SKM-1 treated with dmso at 0.1 percent for 144 hours (cell line): ENCODE data around the gene BICC1.
A peak's percentile ranks its signal among the peaks of the same experiment; 100 is the strongest.

Experiments
- DNase-seq: peaks from one replicate; lab custom pipeline; 2025; ENCODE audit not compliant: unreplicated experiment; lab: John Stamatoyannopoulos, UW

Gene BICC1

GRCh38 chr10:58695022-58695421 is 182.3 kb downstream of the BICC1 start:
- DNase-seq = no peak

- DNase-seq = no peak
These were observed 184.1 kb downstream of the BICC1 start for GRCh38 chr10:58696736-58697135.

GRCh38 chr10:58697691-58698090 is 185.0 kb downstream of the BICC1 start:
- no peak for DNase-seq

GRCh38 chr10:58698777-58699356 is 186.2 kb downstream of the BICC1 start:
- DNase-seq = no peak

- no peak for DNase-seq
These were observed 187.9 kb downstream of the BICC1 start for GRCh38 chr10:58700591-58700990.

- DNase-seq = no peak
These were observed 188.9 kb downstream of the BICC1 start for GRCh38 chr10:58701405-58702135.

GRCh38 chr10:58704226-58704625 is 191.6 kb downstream of the BICC1 start:
- no peak for DNase-seq

GRCh38 chr10:58704671-58705141 is 192.0 kb downstream of the BICC1 start:
- DNase-seq = no peak

- no peak for DNase-seq
These were observed 194.2 kb downstream of the BICC1 start for GRCh38 chr10:58706836-58707235.

- DNase-seq = no peak
These were observed 199.5 kb downstream of the BICC1 start for GRCh38 chr10:58712141-58712540.

- DNase-seq = no peak
These were observed 200.3 kb downstream of the BICC1 start for GRCh38 chr10:58712982-58713381.

- no peak for DNase-seq
These were observed 201.7 kb downstream of the BICC1 start for GRCh38 chr10:58714409-58714808.

GRCh38 chr10:58715061-58715460 is 202.4 kb downstream of the BICC1 start:
- no peak for DNase-seq

GRCh38 chr10:58718596-58718995 is 205.9 kb downstream of the BICC1 start:
- DNase-seq = no peak

- no peak for DNase-seq
These were observed 209.1 kb downstream of the BICC1 start for GRCh38 chr10:58721601-58722281.

- no peak for DNase-seq
These were observed 210.5 kb downstream of the BICC1 start for GRCh38 chr10:58723186-58723585.

GRCh38 chr10:58723966-58724365 is 211.3 kb downstream of the BICC1 start:
- DNase-seq = peak; percentile 5

- DNase-seq = no peak
These were observed 212.1 kb downstream of the BICC1 start for GRCh38 chr10:58724781-58725180.

GRCh38 chr10:58725901-58726300 is 213.2 kb downstream of the BICC1 start:
- DNase-seq = no peak

GRCh38 chr10:58727633-58728032 is 215.0 kb downstream of the BICC1 start:
- DNase-seq = no peak

- no peak for DNase-seq
These were observed 218.6 kb downstream of the BICC1 start for GRCh38 chr10:58731276-58731675.

GRCh38 chr10:58733436-58733835 is 220.8 kb downstream of the BICC1 start:
- no peak for DNase-seq
